Endothelial cell of coronary artery (primary cell): ENCODE data around the gene GPALPP1. TPM values are rescaled to one million over a fixed set of nuclear protein-coding genes. Genes with fewer than 3 reads are reported as not detected.

Experiments
- total RNA-seq: library from RNA; depleted of rRNA; stranded (reverse); fragments of >200 nt; gene quantifications from 2 replicates; pipeline ENCODE4 v1.2.3, GENCODE V29; 2014

Gene GPALPP1, protein sequence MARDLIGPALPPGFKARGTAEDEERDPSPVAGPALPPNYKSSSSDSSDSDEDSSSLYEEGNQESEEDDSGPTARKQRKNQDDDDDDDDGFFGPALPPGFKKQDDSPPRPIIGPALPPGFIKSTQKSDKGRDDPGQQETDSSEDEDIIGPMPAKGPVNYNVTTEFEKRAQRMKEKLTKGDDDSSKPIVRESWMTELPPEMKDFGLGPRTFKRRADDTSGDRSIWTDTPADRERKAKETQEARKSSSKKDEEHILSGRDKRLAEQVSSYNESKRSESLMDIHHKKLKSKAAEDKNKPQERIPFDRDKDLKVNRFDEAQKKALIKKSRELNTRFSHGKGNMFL
- 26.4 and 30.3 TPM in 2 replicates for total RNA-seq

GRCh38 chr13:44989071-44989889, at the start of gene GPALPP1, which contains the start of gene NUFIP1:
TSS of gene GPALPP1 (plus strand) at chr13:44989538. CDS start at chr13:44989655, 117 bp downstream.
TSS of gene NUFIP1 (minus strand) at chr13:44989471. CDS start at chr13:44989436, 35 bp downstream.

Other genes starting within 250 kb of the GPALPP1 start
- 2.0 and 2.3 TPM in 2 replicates for gene NUFIP1, start 67 bp upstream of the GPALPP1 start, total RNA-seq
- 23.6 and 24.0 TPM in 2 replicates for gene GTF2F2, start 131.0 kb downstream of the GPALPP1 start, total RNA-seq
- not detected in 2 replicates for gene KCTD4, start 211.5 kb downstream of the GPALPP1 start, total RNA-seq